SU-DHL-6 (cell line): ENCODE results near the gene SHISA9.

Experiments
- H2AFZ ChIP-seq: fragments of 200-600 bp; sonication (generic); 2 replicates; pipeline ENCODE4 v1.6.1; 2014; ENCODE audit warnings: low read depth, mild to moderate bottlenecking, moderate library complexity, mixed read lengths, antibody characterized with exemption, low read length; ENCODE audit not compliant: severe bottlenecking
- H3F3A ChIP-seq: fragments of 200-600 bp; shearing (Covaris generic); 2 replicates; pipeline ENCODE4 v1.6.0; 2016; ENCODE audit warnings: antibody characterized with exemption, mild to moderate bottlenecking; ENCODE audit not compliant: insufficient read depth
- H3K27ac ChIP-seq: fragments of 200-600 bp; sonication (generic); 2 replicates; pipeline ENCODE4 v1.5.1; 2016; ENCODE audit warnings: low read depth, mild to moderate bottlenecking, low read length, moderate library complexity, mixed read lengths
- H3K27me3 ChIP-seq: fragments of 200-600 bp; sonication (generic), shearing (Covaris generic); 2 replicates; pipeline ENCODE4 v1.6.0; 2014; ENCODE audit warnings: mild to moderate bottlenecking, low read length
- H3K36me3 ChIP-seq: fragments of 200-600 bp; sonication (generic); 2 replicates; pipeline ENCODE4 v1.6.1; 2014; ENCODE audit warnings: mild to moderate bottlenecking, low read length, mixed read lengths
- H3K4me2 ChIP-seq: fragments of 300-600, 200-600 bp; shearing (Covaris generic), sonication (generic); 2 replicates; pipeline ENCODE4 v1.6.0; 2014; ENCODE audit warnings: low read length, low read depth, mild to moderate bottlenecking; ENCODE audit not compliant: poor library complexity, severe bottlenecking
- H3K4me3 ChIP-seq: fragments of 200-600 bp; sonication (generic); 2 replicates; pipeline ENCODE4 v1.5.1; 2014; ENCODE audit warnings: antibody characterized with exemption, low read length, mild to moderate bottlenecking, mixed read lengths; ENCODE audit not compliant: insufficient read depth, poor library complexity, severe bottlenecking
- H3K79me2 ChIP-seq: fragments of 200-600 bp; sonication (generic); 2 replicates; pipeline ENCODE4 v1.6.1; 2014; ENCODE audit warnings: mild to moderate bottlenecking, low read length, moderate library complexity; ENCODE audit not compliant: insufficient read depth
- H3K9ac ChIP-seq: fragments of 200-600 bp; sonication (generic); 2 replicates; pipeline ENCODE4 v1.7.0; 2014; ENCODE audit warnings: mild to moderate bottlenecking, low read length
- H3K9me2 ChIP-seq: fragments of 200-600 bp; sonication (generic); replicated peaks from 2 replicates; pipeline ENCODE4 v1.6.1; 2014; ENCODE audit warnings: low read length; ENCODE audit not compliant: insufficient read depth
- H3K9me3 ChIP-seq: fragments of 200-600 bp; sonication (generic); 2 replicates; pipeline ENCODE4 v1.6.1; 2014; ENCODE audit warnings: low read length, mixed read lengths; ENCODE audit not compliant: insufficient read depth
- H4K20me1 ChIP-seq: fragments of 200-600 bp; sonication (generic); 2 replicates; pipeline ENCODE4 v1.6.1; 2014; ENCODE audit warnings: low read depth, mild to moderate bottlenecking, antibody characterized with exemption, low read length, moderate library complexity, mixed read lengths
- EZH2phosphoT487 ChIP-seq: fragments of 200-600 bp; sonication (generic), shearing (Covaris generic); conservative IDR thresholded peaks from 2 replicates; pipeline ENCODE4 v1.6.1; 2018; ENCODE audit warnings: mild to moderate bottlenecking, antibody characterized with exemption, low read length, moderate library complexity, mixed read lengths
- TF ChIP-seq, protein P1 (sequence below): fragments of 200-600 bp; sonication (generic); IDR thresholded peaks from one replicate; pipeline ENCODE4 v1.5.1; 2017; ENCODE audit warnings: antibody characterized with exemption, mild to moderate bottlenecking, low read length, moderate library complexity; ENCODE audit not compliant: insufficient read depth, poor library complexity, severe bottlenecking

The SHISA9 gene

DNA sequence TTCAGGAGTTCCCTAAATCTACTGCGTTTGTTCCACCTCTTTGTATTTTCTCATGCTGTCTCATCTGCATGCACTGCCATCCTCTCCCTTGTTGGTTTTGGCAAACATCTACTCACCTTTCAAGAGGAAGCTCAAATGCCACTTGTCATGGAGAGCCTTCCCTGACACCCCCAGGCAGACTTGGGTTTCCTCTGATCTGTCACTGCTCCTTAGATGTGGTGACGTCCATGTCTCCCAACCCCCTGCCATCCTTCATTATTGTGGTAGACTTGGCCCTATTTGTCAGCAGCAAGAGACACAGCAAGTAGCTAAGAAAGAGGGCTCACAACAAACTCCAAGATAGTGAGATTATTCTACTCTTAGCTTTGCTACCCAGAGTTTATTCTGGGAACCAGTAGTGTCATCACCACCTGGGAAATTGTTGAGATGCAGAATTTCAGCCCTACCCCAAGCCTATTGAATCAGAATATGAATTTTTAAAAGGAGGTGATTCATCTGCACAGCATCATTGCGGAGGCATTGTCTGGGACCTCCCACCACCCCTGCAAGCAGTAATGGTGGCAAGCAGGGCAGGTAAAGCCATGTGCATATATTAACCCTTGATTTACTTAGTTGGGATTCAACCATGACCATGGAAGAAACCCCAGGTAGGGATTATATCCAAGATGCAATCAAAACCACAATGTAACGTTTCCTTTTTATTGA is 248.9 kb downstream of the SHISA9 start:
- no peak overlapping the region for H2AFZ ChIP-seq
- H3K4me2 ChIP-seq, result no peak overlapping the region
- H3K4me3 ChIP-seq, result no peak overlapping the region
- H3F3A ChIP-seq, result no peaks in the 10 kb centered on the region
- no peaks in the 10 kb centered on the region for H3K79me2 ChIP-seq
- no peak overlapping the region for H3K27ac ChIP-seq
- H3K9me2 ChIP-seq, result no peaks in the 10 kb centered on the region
- no peaks in the 10 kb centered on the region for H3K27me3 ChIP-seq
- no peaks in the 10 kb centered on the region for H4K20me1 ChIP-seq
- no peaks in the 10 kb centered on the region for H3K36me3 ChIP-seq
- no peaks in the 10 kb centered on the region for H3K9me3 ChIP-seq
- TF ChIP-seq, protein P1, sequence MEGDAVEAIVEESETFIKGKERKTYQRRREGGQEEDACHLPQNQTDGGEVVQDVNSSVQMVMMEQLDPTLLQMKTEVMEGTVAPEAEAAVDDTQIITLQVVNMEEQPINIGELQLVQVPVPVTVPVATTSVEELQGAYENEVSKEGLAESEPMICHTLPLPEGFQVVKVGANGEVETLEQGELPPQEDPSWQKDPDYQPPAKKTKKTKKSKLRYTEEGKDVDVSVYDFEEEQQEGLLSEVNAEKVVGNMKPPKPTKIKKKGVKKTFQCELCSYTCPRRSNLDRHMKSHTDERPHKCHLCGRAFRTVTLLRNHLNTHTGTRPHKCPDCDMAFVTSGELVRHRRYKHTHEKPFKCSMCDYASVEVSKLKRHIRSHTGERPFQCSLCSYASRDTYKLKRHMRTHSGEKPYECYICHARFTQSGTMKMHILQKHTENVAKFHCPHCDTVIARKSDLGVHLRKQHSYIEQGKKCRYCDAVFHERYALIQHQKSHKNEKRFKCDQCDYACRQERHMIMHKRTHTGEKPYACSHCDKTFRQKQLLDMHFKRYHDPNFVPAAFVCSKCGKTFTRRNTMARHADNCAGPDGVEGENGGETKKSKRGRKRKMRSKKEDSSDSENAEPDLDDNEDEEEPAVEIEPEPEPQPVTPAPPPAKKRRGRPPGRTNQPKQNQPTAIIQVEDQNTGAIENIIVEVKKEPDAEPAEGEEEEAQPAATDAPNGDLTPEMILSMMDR, result no peak
- no peak for TF ChIP-seq EZH2phosphoT487
- no peak overlapping the region for H3K9ac ChIP-seq

- no peaks in the 10 kb centered on the region for H3K79me2 ChIP-seq
Observed at GRCh38 chr16:13153696-13154095, 252.3 kb downstream of the SHISA9 start.

GRCh38 chr16:13154799-13155198 is 253.4 kb downstream of the SHISA9 start:
- no peak overlapping the region for H3K9ac ChIP-seq
- H3K9me2 ChIP-seq, result no peaks in the 10 kb centered on the region
- H3K27ac ChIP-seq, result no peak overlapping the region
- H3K79me2 ChIP-seq, result no peaks in the 10 kb centered on the region
- H3K4me3 ChIP-seq, result no peak overlapping the region
- H3F3A ChIP-seq, result no peaks in the 10 kb centered on the region
- no peak overlapping the region for H3K4me2 ChIP-seq
- no peak overlapping the region for H2AFZ ChIP-seq
- no peaks in the 10 kb centered on the region for H3K9me3 ChIP-seq
- H3K27me3 ChIP-seq, result no peaks in the 10 kb centered on the region
- TF ChIP-seq, protein P1, result no peak
- TF ChIP-seq EZH2phosphoT487, result no peak
- H3K36me3 ChIP-seq, result no peaks in the 10 kb centered on the region
- no peaks in the 10 kb centered on the region for H4K20me1 ChIP-seq

More at GRCh38 chr16:13153696-13154095, 252.3 kb downstream of the SHISA9 start:
- H3K9me3 ChIP-seq, result no peaks in the 10 kb centered on the region
- H4K20me1 ChIP-seq, result no peaks in the 10 kb centered on the region
- H3K9ac ChIP-seq, result no peak overlapping the region
- no peak overlapping the region for H3K4me2 ChIP-seq
- no peak overlapping the region for H3K27ac ChIP-seq
- H2AFZ ChIP-seq, result no peak overlapping the region
- H3K36me3 ChIP-seq, result no peaks in the 10 kb centered on the region
- no peaks in the 10 kb centered on the region for H3K9me2 ChIP-seq
- H3K27me3 ChIP-seq, result no peaks in the 10 kb centered on the region
- H3F3A ChIP-seq, result no peaks in the 10 kb centered on the region
- TF ChIP-seq, protein P1, result no peak
- TF ChIP-seq EZH2phosphoT487, result no peak
- no peak overlapping the region for H3K4me3 ChIP-seq
